ENCODE results near the gene RNF145. TPM values are rescaled to one million over a fixed set of nuclear protein-coding genes. Genes with fewer than 3 reads are reported as not detected.

Gene RNF145
- total and polyA plus RNA-seq, 2 of the 13 experiments (the other 11 are each of a cell fraction or from before 2014, with no cell fraction given) = 24.6 TPM

GRCh38 chr5:159209438-159210209 lies at the start of gene RNF145 (continued):
- TF ChIP-seq KIAA2018 (CRISPR knock-in tag; IDR thresholded peaks at IDR 0.05; ENCODE audit: borderline replicate concordance) (no peak), CBX2 (IDR thresholded peaks at IDR 0.05; ENCODE audit: low read depth, low read length) (no peak), CBX2 (CRISPR knock-in tag; IDR thresholded peaks at IDR 0.05; ENCODE audit: low read depth) (no peak), IRF9 (CRISPR knock-in tag; IDR thresholded peaks at IDR 0.05; ENCODE audit: borderline replicate concordance) (peak; percentile 79; the same call in 1 of the 2 replicates), ATAD3A (CRISPR knock-in tag; IDR thresholded peaks at IDR 0.05) (0 out of 2 replicates have a peak, but pooled peaks have one; percentile 56), TEF (CRISPR knock-in tag; IDR thresholded peaks at IDR 0.05) (no peak), HMGA1 (CRISPR knock-in tag; conservative IDR thresholded peaks at IDR 0.05) (no peak), ZNF784 (CRISPR knock-in tag; IDR thresholded peaks at IDR 0.05; ENCODE audit: borderline replicate concordance) (peak; percentile 71; the same call in 1 of the 2 replicates), ZNF598 (CRISPR knock-in tag; IDR thresholded peaks at IDR 0.05; ENCODE audit: borderline replicate concordance) (peak; percentile 82; the same call in 1 of the 2 replicates), HCFC1 (IDR thresholded peaks at IDR 0.05; ENCODE audit: low read depth, low read length) (no peak), ZHX1 (CRISPR knock-in tag; IDR thresholded peaks at IDR 0.05; ENCODE audit: low read depth) (0 out of 2 replicates have a peak, but pooled peaks have one; percentile 66), ZKSCAN1 (IDR thresholded peaks at IDR 0.05; ENCODE audit: low read length) (no peak), ZNF615 (CRISPR knock-in tag; IDR thresholded peaks at IDR 0.05; ENCODE audit: borderline replicate concordance) (no peak), KAT7 (CRISPR knock-in tag; IDR thresholded peaks at IDR 0.05; ENCODE audit: borderline replicate concordance) (peak; percentile 76; the same call in 1 of the 2 replicates)

All from HepG2 (cell line).